Trophoblast cell (in vitro differentiated cells and primary cell): ENCODE data around the gene HYPK.

Source experiments
- DNase-seq, 2 donors: peaks; one replicate each; pipeline ENCODE4 v3.0.0-alpha.2; 2016
- H2AFZ ChIP-seq: 2 replicates; pipeline ENCODE4 v1.6.1; 2013; ENCODE audit warnings: low read length, moderate library complexity, mild to moderate bottlenecking; ENCODE audit not compliant: insufficient read depth, poor library complexity
- H2AK5ac ChIP-seq: 2 replicates; pipeline ENCODE4 v1.6.1; 2013; ENCODE audit warnings: mild to moderate bottlenecking, low read length
- H2BK120ac ChIP-seq: 2 replicates; pipeline ENCODE4 v1.6.1; 2013; ENCODE audit warnings: low read length, mild to moderate bottlenecking, moderate library complexity; ENCODE audit not compliant: insufficient read depth, poor library complexity
- H2BK12ac ChIP-seq: 2 replicates; pipeline ENCODE4 v1.6.1; 2013; ENCODE audit warnings: mild to moderate bottlenecking, low read length, moderate library complexity
- H2BK5ac ChIP-seq: 2 replicates; pipeline ENCODE4 v1.6.1; 2013; ENCODE audit warnings: low read length, low read depth, moderate library complexity, mild to moderate bottlenecking; ENCODE audit not compliant: poor library complexity
- H3K14ac ChIP-seq: 2 replicates; pipeline ENCODE4 v1.6.1; 2013; ENCODE audit warnings: mild to moderate bottlenecking, low read length
- H3K18ac ChIP-seq: 2 replicates; pipeline ENCODE4 v1.6.1; 2013; ENCODE audit warnings: mild to moderate bottlenecking, low read length
- H3K23ac ChIP-seq: 2 replicates; pipeline ENCODE4 v1.6.1; 2013; ENCODE audit warnings: low read length
- H3K27ac ChIP-seq: 2 replicates; pipeline ENCODE4 v1.5.1; 2013; ENCODE audit warnings: low read depth, mild to moderate bottlenecking, inconsistent platforms, low read length, moderate library complexity
- H3K27me3 ChIP-seq: 2 replicates; pipeline ENCODE4 v1.6.1; 2013; ENCODE audit warnings: inconsistent platforms, mild to moderate bottlenecking, low read length, moderate library complexity; ENCODE audit not compliant: insufficient read depth
- H3K36me3 ChIP-seq, 2 experiments: 1 replicate in 1 of 2; 2 replicates in 1 of 2; pipeline ENCODE4 v1.6.1; 2013; ENCODE audit warnings: low read length in 2 of 2, mild to moderate bottlenecking in 2 of 2, moderate library complexity in 1 of 2; ENCODE audit not compliant: insufficient read depth in 2 of 2, control insufficient read depth in 1 of 2
- H3K4ac ChIP-seq: 2 replicates; pipeline ENCODE4 v1.6.1; 2013; ENCODE audit warnings: low read depth, mild to moderate bottlenecking, low read length, moderate library complexity
- H3K4me1 ChIP-seq, 2 experiments: 1 replicate in 1 of 2; 2 replicates in 1 of 2; pipeline ENCODE4 v1.6.1; 2013; ENCODE audit warnings: low read length in 2 of 2, mild to moderate bottlenecking in 2 of 2, moderate library complexity in 1 of 2; ENCODE audit not compliant: insufficient read depth in 2 of 2, control insufficient read depth in 1 of 2
- H3K4me2 ChIP-seq: 2 replicates; pipeline ENCODE4 v1.6.1; 2013; ENCODE audit warnings: inconsistent platforms, mild to moderate bottlenecking, low read length, moderate library complexity
- H3K4me3 ChIP-seq: 2 replicates; pipeline ENCODE4 v1.5.1; 2013; ENCODE audit warnings: mild to moderate bottlenecking, low read depth, low read length, inconsistent platforms
- H3K79me1 ChIP-seq: one replicate; pipeline ENCODE4 v1.6.1; 2013; ENCODE audit warnings: low read length
- H3K79me2 ChIP-seq: 2 replicates; pipeline ENCODE4 v1.6.1; 2013; ENCODE audit warnings: low read length, mild to moderate bottlenecking; ENCODE audit not compliant: control insufficient read depth, insufficient read depth, poor library complexity
- H3K9ac ChIP-seq: 2 replicates; pipeline ENCODE4 v1.6.1; 2013; ENCODE audit warnings: mild to moderate bottlenecking, low read length
- H3K9me3 ChIP-seq: 2 replicates; pipeline ENCODE4 v1.6.1; 2013; ENCODE audit warnings: low read depth, mild to moderate bottlenecking, control low read depth, inconsistent platforms, low read length; ENCODE audit not compliant: insufficient read depth
- H4K12ac ChIP-seq: 2 replicates; pipeline ENCODE4 v1.6.1; 2013; ENCODE audit warnings: low read depth, mild to moderate bottlenecking, low read length, moderate library complexity
- H4K8ac ChIP-seq: 2 replicates; pipeline ENCODE4 v1.6.1; 2013; ENCODE audit warnings: low read depth, mild to moderate bottlenecking, low read length, moderate library complexity
- H4K91ac ChIP-seq: one replicate; pipeline ENCODE4 v1.6.1; 2013; ENCODE audit warnings: low read depth, mild to moderate bottlenecking, low read length, moderate library complexity
- WGBS: extraction: QIAGEN DNeasy Blood & Tissue Kit; methylation state at CpG from one replicate; pipeline ENCODE4 v1.1.7; 2013; ENCODE audit warnings: missing lambda C conversion rate; ENCODE audit not compliant: insufficient read length, insufficient coverage; ENCODE audit errors: extremely low coverage; 5-methylcytosine and 5-hydroxymethylcytosine counted together

The HYPK gene

DNA sequence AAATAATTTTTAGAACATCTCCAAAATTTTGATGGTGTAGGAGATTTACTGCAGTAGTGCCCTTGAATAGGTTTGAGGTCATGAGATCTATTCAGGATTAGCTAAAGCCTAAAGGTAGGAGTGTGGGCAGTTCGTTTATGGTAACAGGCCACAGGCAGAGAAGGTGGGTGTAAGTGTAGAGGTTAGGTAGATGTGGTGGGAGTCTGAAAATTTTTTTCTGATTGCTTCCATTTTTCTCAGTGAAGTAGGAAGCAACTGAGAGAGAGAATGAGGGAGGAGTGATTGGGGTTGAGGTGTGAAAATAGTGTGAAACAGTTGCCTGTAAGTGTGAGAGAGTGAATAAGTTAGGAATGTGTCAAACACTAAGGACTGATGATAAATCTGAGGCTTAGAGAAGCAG is 21.4 kb upstream of the HYPK start:
- H3K36me3 ChIP-seq, result peaks cover 2% of the 10 kb centered on the region in 2 experiments
- H4K91ac ChIP-seq, result no peak overlapping the region
- H2BK5ac ChIP-seq, result no peak overlapping the region
- no peak overlapping the region for H2AFZ ChIP-seq
- H3K79me2 ChIP-seq, result no peaks in the 10 kb centered on the region
- no peak for DNase-seq
- H4K8ac ChIP-seq, result no peak overlapping the region
- no peak overlapping the region for H3K4me3 ChIP-seq
- no peak overlapping the region for H2AK5ac ChIP-seq
- H3K9ac ChIP-seq, result no peak overlapping the region
- no CpG with 5 or more reads among the region's 1 CpG for WGBS
- H3K4me1 ChIP-seq, result peaks cover 3 to 12% of the 10 kb centered on the region in 2 experiments
- H2BK120ac ChIP-seq, result no peak overlapping the region
- H3K27ac ChIP-seq, result no peak overlapping the region
- no peak overlapping the region for H3K4me2 ChIP-seq
- no peak overlapping the region for H2BK12ac ChIP-seq
- no peaks in the 10 kb centered on the region for H3K9me3 ChIP-seq
- no peak overlapping the region for H3K18ac ChIP-seq
- H3K23ac ChIP-seq, result no peak overlapping the region
- H3K27me3 ChIP-seq, result no peaks in the 10 kb centered on the region
- H3K14ac ChIP-seq, result no peak overlapping the region
- H3K4ac ChIP-seq, result no peak overlapping the region
- no peak overlapping the region for H4K12ac ChIP-seq
- H3K79me1 ChIP-seq, result peaks cover 2% of the 10 kb centered on the region

DNA sequence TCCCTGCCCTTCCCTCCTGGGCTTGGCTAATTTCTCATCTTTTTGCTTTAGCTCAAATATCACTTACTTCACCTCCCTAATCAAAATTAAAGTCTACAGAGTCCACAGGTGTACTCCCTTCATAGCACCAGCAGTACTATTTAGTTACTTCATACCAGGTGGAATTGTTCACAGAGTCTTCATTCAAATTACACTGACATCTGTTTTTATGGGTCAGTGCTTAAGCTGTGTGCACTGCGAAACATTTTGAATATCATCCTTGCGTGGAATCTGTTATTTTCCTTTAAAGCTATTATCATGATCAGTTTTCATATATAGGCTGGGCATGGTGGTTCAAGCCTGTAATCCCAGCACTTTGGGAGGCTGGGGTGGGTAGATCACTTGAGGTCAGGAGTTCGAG is 11.0 kb upstream of the HYPK start:
- Histone ChIP-seq H3K79me1 (peaks cover 10% of the 10 kb centered on the region), H3K9ac (no peak overlapping the region), H3K9me3 (no peaks in the 10 kb centered on the region), H4K12ac (no peak overlapping the region), H4K8ac (no peak overlapping the region), H3K79me2 (peaks cover 12% of the 10 kb centered on the region), H3K18ac (no peak overlapping the region), H4K91ac (no peak overlapping the region), H3K4me1 (peaks cover 7 to 11% of the 10 kb centered on the region in 2 experiments), H3K4me2 (no peak overlapping the region), H2AFZ (no peak overlapping the region), H3K36me3 (peaks cover 11 to 12% of the 10 kb centered on the region in 2 experiments), H3K4ac (no peak overlapping the region), H2AK5ac (no peak overlapping the region), H2BK120ac (no peak overlapping the region), H3K27me3 (no peaks in the 10 kb centered on the region), H3K14ac (no peak overlapping the region), H2BK12ac (no peak overlapping the region), H2BK5ac (no peak overlapping the region), H3K27ac (no peak overlapping the region), H3K23ac (no peak overlapping the region), H3K4me3 (no peak overlapping the region)
- WGBS, result no CpG with 5 or more reads among the region's 3 CpGs
- DNase-seq, result no peak

- Histone ChIP-seq H2BK120ac (peak within 1 kb of the TSS; percentile 86), H3K9me3 (no peaks in the 10 kb centered on the region), H3K9ac (peak within 1 kb of the TSS; percentile 99), H2AFZ (peak within 1 kb of the TSS; percentile 80), H3K23ac (no peak within 1 kb of the TSS), H3K4me1 (peaks cover 7 to 21% of the 10 kb centered on the region in 2 experiments), H3K4ac (peak within 1 kb of the TSS; percentile 97), H4K8ac (peak within 1 kb of the TSS; percentile 96), H3K27ac (peak within 1 kb of the TSS; percentile 79), H3K79me1 (peaks cover 10% of the 10 kb centered on the region), H3K4me2 (peak within 1 kb of the TSS; percentile 77), H3K14ac (peak within 1 kb of the TSS; percentile 99), H3K36me3 (peaks cover 24 to 31% of the 10 kb centered on the region in 2 experiments), H4K12ac (peak within 1 kb of the TSS; percentile 91), H2BK12ac (peak within 1 kb of the TSS; percentile 59), H3K27me3 (no peaks in the 10 kb centered on the region), H3K18ac (peak within 1 kb of the TSS; percentile 90), H3K4me3 (peak within 1 kb of the TSS; percentile 98), H4K91ac (peak within 1 kb of the TSS; percentile 98), H2BK5ac (peak within 1 kb of the TSS; percentile 89), H3K79me2 (peaks cover 12% of the 10 kb centered on the region), H2AK5ac (peak within 1 kb of the TSS; percentile 98)
- peak; percentile 99 for DNase-seq
- WGBS, result no CpG with 5 or more reads among the region's 66 CpGs
These were observed 8.2 kb upstream of the HYPK start, which contains the start of gene SERF2 for GRCh38 chr15:43791993-43792760. SERF2 (plus strand) TSS chr15:43792320; CDS start chr15:43792377, 57 bp downstream.

DNA sequence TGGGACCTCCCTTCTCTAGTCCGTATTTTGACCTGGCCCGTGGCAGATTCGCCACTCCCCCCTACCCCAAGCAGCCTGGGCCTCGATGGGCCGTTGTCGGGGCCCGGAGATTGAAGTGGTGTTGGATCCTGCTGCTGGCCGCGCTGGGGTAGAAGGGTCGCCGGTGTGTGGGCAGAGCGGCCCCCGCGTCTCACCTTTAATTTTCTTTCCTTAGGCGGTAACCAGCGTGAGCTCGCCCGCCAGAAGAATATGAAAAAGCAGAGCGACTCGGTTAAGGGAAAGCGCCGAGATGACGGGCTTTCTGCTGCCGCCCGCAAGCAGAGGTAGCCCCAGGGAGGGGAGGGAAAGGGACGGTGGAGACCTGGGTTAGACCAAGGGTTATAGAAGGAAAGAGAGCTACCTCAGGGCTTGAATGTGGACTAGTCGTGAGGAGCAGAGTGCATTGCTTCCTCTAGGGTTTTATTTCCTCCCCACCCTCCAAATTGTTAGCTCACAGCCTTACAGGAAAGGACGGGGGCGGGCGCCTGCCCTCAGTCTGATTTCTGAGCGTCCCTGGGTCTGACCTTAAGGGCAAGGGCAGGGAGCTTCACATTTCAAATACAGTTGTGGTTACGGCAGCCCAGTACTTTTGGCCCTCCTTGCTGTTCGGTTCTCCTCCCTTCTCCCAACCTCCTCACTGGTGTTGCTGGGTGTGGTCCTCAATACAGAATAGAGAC is 7.5 kb upstream of the HYPK start:
- H3K18ac ChIP-seq, result peak overlapping the region; percentile 90

More for the DNA sequence above, 7.5 kb upstream of the HYPK start:
- Histone ChIP-seq H2BK120ac (peak overlapping the region; percentile 86), H3K14ac (peak overlapping the region; percentile 99), H3K27me3 (no peaks in the 10 kb centered on the region), H3K79me1 (peaks cover 10% of the 10 kb centered on the region), H2BK5ac (peak overlapping the region; percentile 89), H3K27ac (peak overlapping the region; percentile 79), H3K23ac (no peak overlapping the region), H3K4ac (peak overlapping the region; percentile 97), H2BK12ac (peak overlapping the region; percentile 59), H2AK5ac (peak overlapping the region; percentile 98), H3K9ac (peak overlapping the region; percentile 99), H3K36me3 (peaks cover 24 to 31% of the 10 kb centered on the region in 2 experiments), H3K4me3 (peak overlapping the region; percentile 98), H3K79me2 (peaks cover 12% of the 10 kb centered on the region), H4K12ac (peak overlapping the region; percentile 91), H4K91ac (peak overlapping the region; percentile 98), H3K4me1 (peaks cover 7 to 21% of the 10 kb centered on the region in 2 experiments), H3K4me2 (peak overlapping the region; percentile 77), H4K8ac (peak overlapping the region; percentile 96), H2AFZ (peak overlapping the region; percentile 80), H3K9me3 (no peaks in the 10 kb centered on the region)
- peak in 1 of 2 donors; percentile 43 for DNase-seq
- WGBS, result no CpG with 5 or more reads among the region's 33 CpGs
